ENCODE measurements around the gene MLNR. TPM values are rescaled to one million over a fixed set of nuclear protein-coding genes. Genes with fewer than 3 reads are reported as not detected.

MLNR gene
- total and polyA plus RNA-seq, 9 of the 15 experiments (the other 6 are each of a cell fraction or from before 2014, with no cell fraction given) = not detected

- TF ChIP-seq AFF4 (CRISPR knock-in tag; IDR thresholded peaks at IDR 0.05) = no peak
- no peak for TF ChIP-seq ATF4 (CRISPR knock-in tag; IDR thresholded peaks at IDR 0.05)
- no peak for TF ChIP-seq MAFG (tag; conservative IDR thresholded peaks at IDR 0.05)
- no peak for TF ChIP-seq HEY1 (CRISPR knock-in tag; IDR thresholded peaks at IDR 0.05; ENCODE audit: borderline replicate concordance)
- TF ChIP-seq DACH1 (IDR thresholded peaks at IDR 0.05; ENCODE audit: partially characterized antibody) = no peak
- no peak for TF ChIP-seq HOMEZ (CRISPR knock-in tag; IDR thresholded peaks at IDR 0.05)
These were observed 33.9 kb downstream of the MLNR start (continued) for GRCh38 chr13:49254007-49254406.
